ENCODE data around the gene PPP1R7.

PPP1R7 gene

GRCh38 chr2:241211276-241211675 lies 61.0 kb downstream of the PPP1R7 start:
- Histone ChIP-seq H3K27ac (no peak overlapping the region), H3K9me3 (no peaks in the 10 kb centered on the region), H3K27me3 (no peaks in the 10 kb centered on the region), H3K4me1 (no peaks in the 10 kb centered on the region), H3K4me3 (no peak overlapping the region), H3K36me3 (no peaks in the 10 kb centered on the region)
- TF ChIP-seq CTCF (IDR thresholded peaks at IDR 0.05) = no peak
- intact Hi-C loops (cut with DNase I; ENCODE audit: low total_unique reads) = loop anchor here (10.0 kb wide), 1 partner anchor 106 kb away; the partner anchor contains the start of gene MTERF4
- no peak for DNase-seq

GRCh38 chr2:241213041-241213440 lies 62.8 kb downstream of the PPP1R7 start:
- H3K9me3 ChIP-seq = no peaks in the 10 kb centered on the region
- no peak overlapping the region for H3K27ac ChIP-seq
- H3K4me1 ChIP-seq = peaks cover 0 to 7% (median 2%) of the 10 kb centered on the region in 4 donors
- H3K36me3 ChIP-seq = no peaks in the 10 kb centered on the region
- intact Hi-C loops (cut with DNase I; ENCODE audit: low total_unique reads) = loop anchor here (10.0 kb wide), 1 partner anchor 108 kb away; the partner anchor contains the start of gene MTERF4
- no peaks in the 10 kb centered on the region for H3K27me3 ChIP-seq
- no peak for DNase-seq
- H3K4me3 ChIP-seq = no peak overlapping the region
- TF ChIP-seq CTCF (IDR thresholded peaks at IDR 0.05) = no peak

GRCh38 chr2:241213567-241213966 lies 63.3 kb downstream of the PPP1R7 start:
- Histone ChIP-seq H3K36me3 (no peaks in the 10 kb centered on the region), H3K9me3 (no peaks in the 10 kb centered on the region), H3K27ac (no peak overlapping the region), H3K4me1 (peaks cover 0 to 12% (median 8%) of the 10 kb centered on the region in 4 donors), H3K27me3 (no peaks in the 10 kb centered on the region), H3K4me3 (no peak overlapping the region)
- TF ChIP-seq CTCF (IDR thresholded peaks at IDR 0.05) = no peak
- DNase-seq = no peak
- intact Hi-C loops (cut with DNase I; ENCODE audit: low total_unique reads) = loop anchor here (10.0 kb wide), 1 partner anchor 109 kb away; the partner anchor contains the start of gene MTERF4

GRCh38 chr2:241214209-241214608 lies 63.9 kb downstream of the PPP1R7 start:
- no peak for TF ChIP-seq CTCF (IDR thresholded peaks at IDR 0.05)
- no peak overlapping the region for H3K4me3 ChIP-seq
- H3K4me1 ChIP-seq = peaks cover 0 to 17% (median 13%) of the 10 kb centered on the region in 4 donors
- intact Hi-C loops (cut with DNase I; ENCODE audit: low total_unique reads) = loop anchor here (10.0 kb wide), 1 partner anchor 109 kb away; the partner anchor contains the start of gene MTERF4
- H3K9me3 ChIP-seq = no peaks in the 10 kb centered on the region
- DNase-seq = no peak
- no peak overlapping the region for H3K27ac ChIP-seq
- H3K27me3 ChIP-seq = no peaks in the 10 kb centered on the region
- H3K36me3 ChIP-seq = no peaks in the 10 kb centered on the region

GRCh38 chr2:241214766-241215165 lies 64.5 kb downstream of the PPP1R7 start:
- Histone ChIP-seq H3K4me3 (no peak overlapping the region), H3K9me3 (no peaks in the 10 kb centered on the region), H3K27me3 (no peaks in the 10 kb centered on the region), H3K4me1 (peaks cover 0 to 17% (median 13%) of the 10 kb centered on the region in 4 donors), H3K36me3 (no peaks in the 10 kb centered on the region), H3K27ac (no peak overlapping the region)
- no peak for TF ChIP-seq CTCF (IDR thresholded peaks at IDR 0.05)
- DNase-seq = no peak
- intact Hi-C loops (cut with DNase I; ENCODE audit: low total_unique reads) = loop anchor here (10.0 kb wide), 1 partner anchor 110 kb away; the partner anchor contains the start of gene MTERF4
